Neural crest cell (in vitro differentiated cells): Measurements from ENCODE around the gene TNFRSF19. TPM values are rescaled to one million over a fixed set of nuclear protein-coding genes. Genes with fewer than 3 reads are reported as not detected.

Source experiments
- DNase-seq: peaks from one replicate; pipeline ENCODE4 v3.0.0; 2021; ENCODE audit warnings: low read depth, mixed read lengths, low spot score
- H3K27ac Mint-ChIP-seq: one replicate; pipeline ENCODE4 v1.8.0; 2021; ENCODE audit warnings: mild to moderate bottlenecking, mixed read lengths; ENCODE audit not compliant: unreplicated experiment
- H3K27me3 Mint-ChIP-seq: 2 replicates; pipeline ENCODE4 v1.8.0; 2021; ENCODE audit warnings: low read depth, mild to moderate bottlenecking, mixed read lengths
- H3K36me3 Mint-ChIP-seq: 2 replicates; pipeline ENCODE4 v1.8.0; 2021; ENCODE audit warnings: low read depth, mild to moderate bottlenecking, mixed read lengths
- H3K4me1 Mint-ChIP-seq: 2 replicates; pipeline ENCODE4 v1.8.0; 2021; ENCODE audit warnings: mixed read lengths
- H3K4me3 Mint-ChIP-seq: one replicate; pipeline ENCODE4 v1.8.0; 2021; ENCODE audit warnings: mild to moderate bottlenecking, mixed read lengths
- H3K9me3 Mint-ChIP-seq: 2 replicates; pipeline ENCODE4 v1.8.0; 2021; ENCODE audit warnings: mixed read lengths
- total RNA-seq: library from RNA; stranded (reverse); gene quantifications from 2 replicates; pipeline ENCODE4 v1.2.1, GENCODE V29; 2021
- TF ChIP-seq, protein P1 (sequence below): fragments of 200-600 bp; sonication (generic); conservative IDR thresholded peaks from 2 replicates; pipeline ENCODE4 v1.5.0; 2021; ENCODE audit warnings: antibody characterized with exemption, mild to moderate bottlenecking

Gene TNFRSF19
- total RNA-seq, 1 donor from 2014 or later: 76.1 TPM

DNA sequence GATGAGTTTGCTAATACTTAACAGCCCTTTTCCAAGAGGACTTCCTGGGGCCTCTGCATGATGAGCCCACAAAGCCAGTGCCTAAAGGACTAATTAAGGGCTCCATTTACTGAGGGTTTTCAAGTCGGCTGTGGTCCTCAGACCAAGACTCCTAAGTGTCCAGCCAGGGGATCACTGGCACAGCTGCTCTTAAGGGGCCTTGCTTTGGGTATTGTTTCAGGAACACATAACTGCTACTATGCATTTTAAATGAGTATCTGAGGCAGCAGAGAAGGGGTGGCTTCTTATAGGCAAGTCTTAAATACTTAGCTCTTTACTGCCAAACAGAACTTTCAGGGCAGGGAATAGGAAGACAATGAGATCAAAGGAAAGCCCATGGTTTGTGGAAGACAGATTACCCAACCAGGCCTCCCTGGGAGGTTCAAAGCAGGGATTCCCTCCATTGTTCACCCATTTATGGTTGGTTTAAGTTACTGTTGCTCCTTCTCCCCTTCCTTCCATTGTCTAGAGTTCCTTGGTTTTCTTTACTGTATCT is 61.9 kb downstream of the TNFRSF19 start:
- Mint-ChIP-seq H3K27ac (peak overlapping the region; percentile 19), H3K36me3 (peaks cover 9% of the 10 kb centered on the region), H3K27me3 (no peaks in the 10 kb centered on the region), H3K4me3 (peak overlapping the region; percentile 25), H3K4me1 (peaks cover 51% of the 10 kb centered on the region), H3K9me3 (no peaks in the 10 kb centered on the region)
- TF ChIP-seq, protein P1, sequence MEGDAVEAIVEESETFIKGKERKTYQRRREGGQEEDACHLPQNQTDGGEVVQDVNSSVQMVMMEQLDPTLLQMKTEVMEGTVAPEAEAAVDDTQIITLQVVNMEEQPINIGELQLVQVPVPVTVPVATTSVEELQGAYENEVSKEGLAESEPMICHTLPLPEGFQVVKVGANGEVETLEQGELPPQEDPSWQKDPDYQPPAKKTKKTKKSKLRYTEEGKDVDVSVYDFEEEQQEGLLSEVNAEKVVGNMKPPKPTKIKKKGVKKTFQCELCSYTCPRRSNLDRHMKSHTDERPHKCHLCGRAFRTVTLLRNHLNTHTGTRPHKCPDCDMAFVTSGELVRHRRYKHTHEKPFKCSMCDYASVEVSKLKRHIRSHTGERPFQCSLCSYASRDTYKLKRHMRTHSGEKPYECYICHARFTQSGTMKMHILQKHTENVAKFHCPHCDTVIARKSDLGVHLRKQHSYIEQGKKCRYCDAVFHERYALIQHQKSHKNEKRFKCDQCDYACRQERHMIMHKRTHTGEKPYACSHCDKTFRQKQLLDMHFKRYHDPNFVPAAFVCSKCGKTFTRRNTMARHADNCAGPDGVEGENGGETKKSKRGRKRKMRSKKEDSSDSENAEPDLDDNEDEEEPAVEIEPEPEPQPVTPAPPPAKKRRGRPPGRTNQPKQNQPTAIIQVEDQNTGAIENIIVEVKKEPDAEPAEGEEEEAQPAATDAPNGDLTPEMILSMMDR: no peak
- no peak for DNase-seq

DNA sequence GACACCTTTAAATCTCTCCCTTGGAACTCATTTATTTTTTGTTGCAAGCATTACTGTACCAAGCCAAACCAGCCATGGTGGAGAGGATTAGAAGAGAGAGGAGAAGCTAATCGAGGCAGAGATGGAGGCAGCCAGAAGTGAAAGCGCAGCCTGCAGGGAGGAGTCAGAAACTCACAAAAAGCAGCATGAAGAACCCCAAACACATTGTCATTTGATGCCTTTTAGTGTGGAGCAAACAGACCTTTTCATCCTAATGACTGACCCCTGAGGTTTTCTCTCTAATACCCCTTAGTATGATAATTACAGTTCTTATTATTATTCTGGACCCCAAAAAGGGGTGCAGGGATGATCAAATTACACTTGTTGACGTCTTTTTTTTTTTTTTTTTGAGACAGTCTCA is 62.5 kb downstream of the TNFRSF19 start:
- H3K27me3 Mint-ChIP-seq: no peaks in the 10 kb centered on the region
- peaks cover 51% of the 10 kb centered on the region for H3K4me1 Mint-ChIP-seq
- DNase-seq: no peak
- TF ChIP-seq, protein P1: no peak
- H3K4me3 Mint-ChIP-seq: no peak overlapping the region
- H3K36me3 Mint-ChIP-seq: peaks cover 9% of the 10 kb centered on the region
- no peaks in the 10 kb centered on the region for H3K9me3 Mint-ChIP-seq
- no peak overlapping the region for H3K27ac Mint-ChIP-seq

DNA sequence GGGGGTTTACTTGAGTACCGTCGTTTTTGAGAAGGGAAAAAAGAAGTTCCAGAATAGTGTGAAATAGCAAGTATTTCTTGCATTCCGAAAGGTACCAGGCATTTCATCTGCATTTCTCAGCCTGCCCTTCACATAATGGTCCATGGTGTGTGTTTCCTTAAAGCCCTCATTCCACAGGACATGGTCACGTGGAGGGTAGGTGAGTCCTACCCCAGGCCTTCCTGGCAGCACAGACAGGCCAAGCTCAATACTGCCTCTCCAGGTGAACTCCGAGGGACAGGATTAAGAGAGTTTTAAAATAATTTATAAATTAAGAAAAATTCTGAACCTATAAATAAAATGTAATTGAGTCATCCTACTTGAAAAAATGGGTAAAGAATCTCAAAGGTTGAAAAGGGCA is 64.7 kb downstream of the TNFRSF19 start:
- TF ChIP-seq, protein P1: no peak
- H3K36me3 Mint-ChIP-seq: peaks cover 5% of the 10 kb centered on the region

DNA sequence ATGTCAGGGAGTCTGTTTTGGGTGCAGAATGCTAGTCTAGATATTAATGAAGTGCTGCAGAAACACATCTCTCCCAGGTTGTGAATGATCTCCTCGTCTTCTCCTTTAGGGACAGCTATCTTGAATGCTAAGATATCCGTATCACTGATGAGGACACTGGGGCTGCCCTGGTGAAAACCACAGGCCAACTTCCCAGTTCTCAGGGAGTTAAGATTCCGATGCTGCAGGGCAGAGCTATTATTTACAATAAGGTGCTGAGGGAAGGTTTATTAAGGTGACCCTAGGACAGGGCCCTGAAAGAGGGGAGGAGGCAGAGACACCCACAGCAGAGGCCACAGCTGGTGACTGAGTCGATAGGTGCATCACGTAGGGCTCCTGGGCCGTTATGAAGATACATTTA is 66.1 kb downstream of the TNFRSF19 start:
- peak overlapping the region; percentile 90 for H3K27ac Mint-ChIP-seq
- peaks cover 3% of the 10 kb centered on the region for H3K36me3 Mint-ChIP-seq
- TF ChIP-seq, protein P1: no peak
- DNase-seq: no peak
- peaks cover 59% of the 10 kb centered on the region for H3K4me1 Mint-ChIP-seq
- no peaks in the 10 kb centered on the region for H3K27me3 Mint-ChIP-seq
- peak overlapping the region; percentile 39 for H3K4me3 Mint-ChIP-seq
- H3K9me3 Mint-ChIP-seq: no peaks in the 10 kb centered on the region

More for the DNA sequence above, 64.7 kb downstream of the TNFRSF19 start:
- no peak for DNase-seq
- Mint-ChIP-seq H3K27ac (no peak overlapping the region), H3K4me3 (no peak overlapping the region), H3K4me1 (peaks cover 63% of the 10 kb centered on the region), H3K27me3 (no peaks in the 10 kb centered on the region), H3K9me3 (no peaks in the 10 kb centered on the region)

DNA sequence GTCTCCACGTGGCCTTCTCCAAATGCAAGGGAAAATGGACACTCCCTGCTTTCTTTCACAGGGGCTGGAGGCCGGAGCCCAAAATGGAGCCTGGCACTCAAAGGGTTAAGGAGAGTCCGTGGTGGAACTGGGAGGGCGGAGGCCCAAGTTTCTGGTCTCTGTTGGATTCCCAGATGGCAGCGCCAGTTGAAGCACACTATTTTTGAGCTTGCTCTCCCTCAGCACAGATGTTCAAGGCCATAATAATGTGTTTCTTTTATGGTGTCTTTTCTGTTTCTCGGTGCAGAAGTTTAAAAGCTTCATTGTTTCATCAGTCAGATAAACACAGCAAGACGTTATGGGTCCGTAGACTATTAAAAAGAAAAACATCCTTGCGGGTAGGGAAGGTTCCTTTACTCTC is 67.6 kb downstream of the TNFRSF19 start:
- Mint-ChIP-seq H3K9me3 (no peaks in the 10 kb centered on the region), H3K27ac (no peak overlapping the region), H3K4me3 (peak overlapping the region; percentile 12), H3K36me3 (peaks cover 3% of the 10 kb centered on the region), H3K4me1 (peaks cover 44% of the 10 kb centered on the region), H3K27me3 (no peaks in the 10 kb centered on the region)
- TF ChIP-seq, protein P1: no peak
- DNase-seq: no peak
